SJSA1 (cell line): ENCODE measurements around the gene PRKCQ. TPM values are rescaled to one million over a fixed set of nuclear protein-coding genes. Genes with fewer than 3 reads are reported as not detected.

Experiments used
- DNase-seq, 2 experiments: peaks; one replicate each; pipeline ENCODE4 v3.0.0-alpha.2; 2015 to 2020; ENCODE audit warnings: low spot score in 2 of 2, low read depth in 1 of 2
- H3K27ac ChIP-seq: fragments of 250-450 bp; sonication (Bioruptor Pico); 2 replicates; pipeline ENCODE4 v1.5.1; 2020; ENCODE audit warnings: mild to moderate bottlenecking, moderate library complexity
- H3K27me3 ChIP-seq: fragments of 250-450 bp; sonication (Bioruptor Pico); replicated peaks from 2 replicates; pipeline ENCODE4 v1.5.1; 2020; ENCODE audit warnings: mild to moderate bottlenecking, moderate library complexity
- H3K36me3 ChIP-seq: fragments of 250-450 bp; sonication (Bioruptor Pico); 2 replicates; pipeline ENCODE4 v1.5.1; 2020; ENCODE audit warnings: mild to moderate bottlenecking
- H3K4me1 ChIP-seq: fragments of 250-450 bp; sonication (Bioruptor Pico); replicated peaks from 2 replicates; pipeline ENCODE4 v1.6.1; 2021; ENCODE audit warnings: mild to moderate bottlenecking
- H3K4me3 ChIP-seq: fragments of 250-450 bp; sonication (Bioruptor Pico); 2 replicates; pipeline ENCODE4 v1.5.1; 2020; ENCODE audit warnings: mild to moderate bottlenecking
- H3K9me3 ChIP-seq: fragments of 250-450 bp; sonication (Bioruptor Pico); replicated peaks from 2 replicates; pipeline ENCODE4 v1.5.1; 2020; ENCODE audit warnings: mild to moderate bottlenecking
- total RNA-seq: library from RNA; depleted of rRNA; stranded (reverse); fragments of >200 nt; shearing (Covaris generic); gene quantifications from 2 replicates; pipeline ENCODE4 v1.2.3, GENCODE V29; 2014

PRKCQ gene
- total RNA-seq, 1 experiment from 2014 or later = not detected

- Histone ChIP-seq H3K4me3 (no peak overlapping the region), H3K27me3 (peaks cover 10% of the 10 kb centered on the region), H3K4me1 (no peaks in the 10 kb centered on the region), H3K27ac (no peak overlapping the region), H3K36me3 (no peaks in the 10 kb centered on the region), H3K9me3 (no peaks in the 10 kb centered on the region)
- DNase-seq = no peak
Observed at GRCh38 chr10:6542999-6543430, 37.1 kb downstream of the PRKCQ start.

GRCh38 chr10:6539833-6540232, 40.2 kb downstream of the PRKCQ start:
- no peak overlapping the region for H3K4me3 ChIP-seq
- no peak overlapping the region for H3K27ac ChIP-seq
- DNase-seq = no peak
- H3K27me3 ChIP-seq = peaks cover 12% of the 10 kb centered on the region
- no peaks in the 10 kb centered on the region for H3K4me1 ChIP-seq
- H3K9me3 ChIP-seq = no peaks in the 10 kb centered on the region
- H3K36me3 ChIP-seq = no peaks in the 10 kb centered on the region

- DNase-seq = no peak
- no peaks in the 10 kb centered on the region for H3K9me3 ChIP-seq
- no peak overlapping the region for H3K4me3 ChIP-seq
- H3K4me1 ChIP-seq = no peaks in the 10 kb centered on the region
- no peak overlapping the region for H3K27ac ChIP-seq
- peaks cover 15% of the 10 kb centered on the region for H3K27me3 ChIP-seq
- H3K36me3 ChIP-seq = no peaks in the 10 kb centered on the region
Observed at GRCh38 chr10:6537770-6538169, 42.3 kb downstream of the PRKCQ start.

- H3K4me3 ChIP-seq = no peak overlapping the region
- no peak for DNase-seq
- peaks cover 22% of the 10 kb centered on the region for H3K27me3 ChIP-seq
- no peaks in the 10 kb centered on the region for H3K9me3 ChIP-seq
- no peaks in the 10 kb centered on the region for H3K4me1 ChIP-seq
- H3K36me3 ChIP-seq = no peaks in the 10 kb centered on the region
- no peak overlapping the region for H3K27ac ChIP-seq
Observed at GRCh38 chr10:6536102-6536501, 44.0 kb downstream of the PRKCQ start.

GRCh38 chr10:6535156-6535764, 44.8 kb downstream of the PRKCQ start:
- no peak for DNase-seq
- Histone ChIP-seq H3K4me1 (no peaks in the 10 kb centered on the region), H3K4me3 (no peak overlapping the region), H3K27ac (no peak overlapping the region), H3K36me3 (no peaks in the 10 kb centered on the region), H3K9me3 (no peaks in the 10 kb centered on the region), H3K27me3 (peaks cover 20% of the 10 kb centered on the region)

- Histone ChIP-seq H3K4me1 (no peaks in the 10 kb centered on the region), H3K27ac (no peak overlapping the region), H3K27me3 (peaks cover 17% of the 10 kb centered on the region; the same call in 1 of the 2 replicates), H3K4me3 (no peak overlapping the region), H3K36me3 (no peaks in the 10 kb centered on the region), H3K9me3 (no peaks in the 10 kb centered on the region)
- DNase-seq = no peak
Observed at GRCh38 chr10:6532321-6532720, 47.8 kb downstream of the PRKCQ start.

GRCh38 chr10:6530966-6531365, 49.1 kb downstream of the PRKCQ start:
- DNase-seq = no peak
- Histone ChIP-seq H3K27me3 (peaks cover 19% of the 10 kb centered on the region; the same call in 1 of the 2 replicates), H3K4me3 (no peak overlapping the region), H3K4me1 (no peaks in the 10 kb centered on the region), H3K27ac (no peak overlapping the region), H3K9me3 (no peaks in the 10 kb centered on the region), H3K36me3 (no peaks in the 10 kb centered on the region)

GRCh38 chr10:6530211-6530840, 49.8 kb downstream of the PRKCQ start:
- H3K4me3 ChIP-seq = no peak overlapping the region
- H3K4me1 ChIP-seq = no peaks in the 10 kb centered on the region
- peaks cover 22% of the 10 kb centered on the region; the same call in 1 of the 2 replicates for H3K27me3 ChIP-seq
- H3K36me3 ChIP-seq = no peaks in the 10 kb centered on the region
- no peaks in the 10 kb centered on the region for H3K9me3 ChIP-seq
- no peak overlapping the region for H3K27ac ChIP-seq
- DNase-seq = no peak

GRCh38 chr10:6528198-6528950, 51.7 kb downstream of the PRKCQ start:
- H3K27ac ChIP-seq = no peak overlapping the region
- H3K4me1 ChIP-seq = no peaks in the 10 kb centered on the region
- no peaks in the 10 kb centered on the region for H3K9me3 ChIP-seq
- H3K27me3 ChIP-seq = peaks cover 22% of the 10 kb centered on the region; the same call in 1 of the 2 replicates
- H3K36me3 ChIP-seq = no peaks in the 10 kb centered on the region
- no peak overlapping the region for H3K4me3 ChIP-seq
- DNase-seq = no peak

- Histone ChIP-seq H3K27me3 (0 out of 2 replicates have a peak, but pooled peaks cover 10% of the 10 kb centered on the region), H3K27ac (no peak overlapping the region), H3K36me3 (no peaks in the 10 kb centered on the region), H3K4me3 (no peak overlapping the region), H3K9me3 (no peaks in the 10 kb centered on the region), H3K4me1 (no peaks in the 10 kb centered on the region)
- DNase-seq = no peak
Observed at GRCh38 chr10:6525599-6526165, 54.4 kb downstream of the PRKCQ start.

- no peaks in the 10 kb centered on the region for H3K4me1 ChIP-seq
- no peak overlapping the region for H3K4me3 ChIP-seq
- no peaks in the 10 kb centered on the region for H3K9me3 ChIP-seq
- no peaks in the 10 kb centered on the region for H3K36me3 ChIP-seq
- no peak overlapping the region for H3K27ac ChIP-seq
- no peak for DNase-seq
- peaks cover 17% of the 10 kb centered on the region; the same call in 1 of the 2 replicates for H3K27me3 ChIP-seq
Observed at GRCh38 chr10:6522230-6522629, 57.8 kb downstream of the PRKCQ start.

GRCh38 chr10:6520138-6520537, 59.9 kb downstream of the PRKCQ start:
- Histone ChIP-seq H3K9me3 (no peaks in the 10 kb centered on the region), H3K4me3 (no peak overlapping the region), H3K27ac (no peak overlapping the region), H3K36me3 (no peaks in the 10 kb centered on the region), H3K4me1 (no peaks in the 10 kb centered on the region), H3K27me3 (peaks cover 28% of the 10 kb centered on the region)
- DNase-seq = no peak

GRCh38 chr10:6518791-6519429, 61.2 kb downstream of the PRKCQ start:
- Histone ChIP-seq H3K27ac (no peak overlapping the region), H3K27me3 (peaks cover 34% of the 10 kb centered on the region), H3K9me3 (no peaks in the 10 kb centered on the region), H3K4me3 (no peak overlapping the region), H3K4me1 (no peaks in the 10 kb centered on the region), H3K36me3 (no peaks in the 10 kb centered on the region)
- no peak for DNase-seq
